ENCODE measurements around the gene SIN3A. TPM values are rescaled to one million over a fixed set of nuclear protein-coding genes. Genes with fewer than 3 reads are reported as not detected.

SIN3A gene
- total and polyA plus RNA-seq, 2 donors (not counting 1 experiment from before 2014, with no cell fraction given): 32.0 to 153 TPM

GRCh38 chr15:75359537-75360250, 91.8 kb downstream of the SIN3A start:
- no peaks in the 10 kb centered on the region for H3K27me3 Mint-ChIP-seq
- no peak overlapping the region for H3K4me3 Mint-ChIP-seq
- H3K79me2 ChIP-seq (ENCODE audit: control insufficient read depth, insufficient read depth, low read length): no peaks in the 10 kb centered on the region
- H3K27ac ChIP-seq (ENCODE audit: low read length in 2 of 2): no peak overlapping the region
- ChIA-PET POLR2A (interaction anchor here (0.6 kb wide), 1 partner anchor 103 kb away, joined by 7 read pairs; no protein-coding TSS in a partner anchor), CTCF (no interaction called here)
- H4K20me1 ChIP-seq (ENCODE audit: control insufficient read depth, insufficient read depth, low read length, poor library complexity, severe bottlenecking): no peaks in the 10 kb centered on the region
- H3K4me3 ChIP-seq (ENCODE audit: control extremely low read depth in 1 of 5, extremely low read depth in 1 of 5, insufficient read depth in 1 of 5, low read depth in 2 of 5, low read length in 4 of 5): no peak overlapping the region
- no peak overlapping the region for H3K4me2 ChIP-seq (replicated peaks; ENCODE audit: low read depth, low read length, poor library complexity, severe bottlenecking)
- H3K27ac Mint-ChIP-seq: no peak overlapping the region
- no peaks in the 10 kb centered on the region for H3K9me3 Mint-ChIP-seq (ENCODE audit: insufficient read depth)
- TF ChIP-seq, protein P1, sequence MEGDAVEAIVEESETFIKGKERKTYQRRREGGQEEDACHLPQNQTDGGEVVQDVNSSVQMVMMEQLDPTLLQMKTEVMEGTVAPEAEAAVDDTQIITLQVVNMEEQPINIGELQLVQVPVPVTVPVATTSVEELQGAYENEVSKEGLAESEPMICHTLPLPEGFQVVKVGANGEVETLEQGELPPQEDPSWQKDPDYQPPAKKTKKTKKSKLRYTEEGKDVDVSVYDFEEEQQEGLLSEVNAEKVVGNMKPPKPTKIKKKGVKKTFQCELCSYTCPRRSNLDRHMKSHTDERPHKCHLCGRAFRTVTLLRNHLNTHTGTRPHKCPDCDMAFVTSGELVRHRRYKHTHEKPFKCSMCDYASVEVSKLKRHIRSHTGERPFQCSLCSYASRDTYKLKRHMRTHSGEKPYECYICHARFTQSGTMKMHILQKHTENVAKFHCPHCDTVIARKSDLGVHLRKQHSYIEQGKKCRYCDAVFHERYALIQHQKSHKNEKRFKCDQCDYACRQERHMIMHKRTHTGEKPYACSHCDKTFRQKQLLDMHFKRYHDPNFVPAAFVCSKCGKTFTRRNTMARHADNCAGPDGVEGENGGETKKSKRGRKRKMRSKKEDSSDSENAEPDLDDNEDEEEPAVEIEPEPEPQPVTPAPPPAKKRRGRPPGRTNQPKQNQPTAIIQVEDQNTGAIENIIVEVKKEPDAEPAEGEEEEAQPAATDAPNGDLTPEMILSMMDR (IDR thresholded peaks at IDR 0.05): no peak
- no peak for TF ChIP-seq EZH2 (IDR thresholded peaks at IDR 0.05; ENCODE audit: borderline replicate concordance, insufficient read depth, low read depth, low read length, poor library complexity, severe bottlenecking)
- H3K9ac ChIP-seq (ENCODE audit: low read length): no peak overlapping the region
- H3K36me3 ChIP-seq (replicated peaks in 1 of 2; ENCODE audit: control extremely low read depth in 1 of 2, control insufficient read depth in 1 of 2, extremely low read depth in 1 of 2, insufficient read depth in 2 of 2, low read length in 1 of 2): peaks cover 0 to 46% of the 10 kb centered on the region in 2 experiments
- no peaks in the 10 kb centered on the region for H3K4me1 ChIP-seq (ENCODE audit: control insufficient read depth in 2 of 2, insufficient read depth in 2 of 2, low read length in 2 of 2)
- no peak overlapping the region for H2AFZ ChIP-seq (ENCODE audit: insufficient read depth, low read depth, low read length, poor library complexity, severe bottlenecking)
- peaks cover 0 to 5% (median 0%) of the 10 kb centered on the region in 3 donors for H3K9me3 ChIP-seq (ENCODE audit: control extremely low read depth in 1 of 3, control insufficient read depth in 2 of 3, insufficient read depth in 1 of 3, low read length in 2 of 3)
- H3K27me3 ChIP-seq (replicated peaks in 1 of 4; ENCODE audit: control extremely low read depth in 1 of 4, control insufficient read depth in 3 of 4, insufficient read depth in 4 of 4, low read length in 3 of 4): no peaks in the 10 kb centered on the region
- WGBS (ENCODE audit: insufficient coverage): 98% methylated on average over 15 of the region's 15 CpGs
- ATAC-seq (ENCODE audit: low read depth): no peak
- no peak for DNase-seq
- intact Hi-C loops (cut with micrococcal nuclease): no loop called here
- H3K4me1 Mint-ChIP-seq: no peaks in the 10 kb centered on the region

DNA sequence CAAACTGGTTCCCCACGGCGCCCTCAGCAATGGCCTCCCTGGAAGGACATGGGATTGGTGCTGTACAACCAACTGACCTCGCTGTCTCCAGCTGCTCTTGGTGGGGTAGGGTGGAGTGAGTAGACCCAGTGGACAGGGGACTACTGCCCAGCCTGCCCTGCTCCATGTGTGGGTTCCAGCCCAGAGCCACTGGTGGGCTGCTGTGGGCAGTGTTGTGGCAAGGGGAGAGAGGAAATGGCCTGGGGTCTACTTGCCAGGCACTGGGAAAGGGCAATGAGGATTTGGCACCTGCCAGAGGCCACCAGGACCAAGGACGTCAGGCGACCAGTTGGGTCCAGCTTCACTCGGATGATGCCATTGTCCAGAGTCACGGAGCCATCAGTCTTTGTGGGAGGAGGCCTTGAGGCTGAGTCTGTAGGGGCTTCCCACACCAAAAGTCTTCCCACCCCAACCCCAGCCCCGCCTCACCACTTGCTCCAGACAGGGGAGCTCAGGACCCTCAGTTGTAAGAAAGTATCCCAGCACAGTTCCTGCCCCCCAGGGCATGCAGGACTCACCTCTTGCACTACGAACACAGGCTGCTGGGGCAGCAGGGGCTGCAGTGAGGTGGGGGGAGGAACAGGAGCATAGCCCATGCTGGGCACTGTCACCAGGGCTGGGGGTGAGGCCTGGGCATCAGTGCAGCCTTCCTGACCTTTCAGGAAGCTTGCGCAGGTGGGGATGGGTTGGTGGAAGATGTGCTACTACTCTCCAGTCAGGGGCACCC, 92.5 kb downstream of the SIN3A start:
- H2AFZ ChIP-seq (ENCODE audit: insufficient read depth, low read depth, low read length, poor library complexity, severe bottlenecking): no peak overlapping the region
- Mint-ChIP-seq H3K27me3 (no peaks in the 10 kb centered on the region), H3K27ac (no peak overlapping the region), H3K4me3 (no peak overlapping the region), H3K4me1 (no peaks in the 10 kb centered on the region), H3K9me3 (ENCODE audit: insufficient read depth) (no peaks in the 10 kb centered on the region)
- WGBS (ENCODE audit: insufficient coverage): 100% methylated on average over 9 of the region's 10 CpGs
- ATAC-seq (ENCODE audit: low read depth): no peak
- no peak overlapping the region for H3K4me2 ChIP-seq (replicated peaks; ENCODE audit: low read depth, low read length, poor library complexity, severe bottlenecking)
- POLR2A ChIA-PET: no interaction called here
- CTCF ChIA-PET: no interaction called here
- no peak overlapping the region for H3K27ac ChIP-seq (ENCODE audit: low read length in 2 of 2)
- no peaks in the 10 kb centered on the region for H3K79me2 ChIP-seq (ENCODE audit: control insufficient read depth, insufficient read depth, low read length)
- H3K9me3 ChIP-seq (ENCODE audit: control extremely low read depth in 1 of 3, control insufficient read depth in 2 of 3, insufficient read depth in 1 of 3, low read length in 2 of 3): peaks cover 0 to 5% (median 0%) of the 10 kb centered on the region in 3 donors
- no peaks in the 10 kb centered on the region for H3K27me3 ChIP-seq (replicated peaks in 1 of 4; ENCODE audit: control extremely low read depth in 1 of 4, control insufficient read depth in 3 of 4, insufficient read depth in 4 of 4, low read length in 3 of 4)
- no peak overlapping the region for H3K4me3 ChIP-seq (ENCODE audit: control extremely low read depth in 1 of 5, extremely low read depth in 1 of 5, insufficient read depth in 1 of 5, low read depth in 2 of 5, low read length in 4 of 5)
- H3K4me1 ChIP-seq (ENCODE audit: control insufficient read depth in 2 of 2, insufficient read depth in 2 of 2, low read length in 2 of 2): no peaks in the 10 kb centered on the region
- intact Hi-C loops (cut with micrococcal nuclease): no loop called here
- DNase-seq: no peak
- no peak for TF ChIP-seq EZH2 (IDR thresholded peaks at IDR 0.05; ENCODE audit: borderline replicate concordance, insufficient read depth, low read depth, low read length, poor library complexity, severe bottlenecking)
- TF ChIP-seq, protein P1 (IDR thresholded peaks at IDR 0.05): no peak
- peaks cover 0 to 43% of the 10 kb centered on the region in 2 experiments for H3K36me3 ChIP-seq (replicated peaks in 1 of 2; ENCODE audit: control extremely low read depth in 1 of 2, control insufficient read depth in 1 of 2, extremely low read depth in 1 of 2, insufficient read depth in 2 of 2, low read length in 1 of 2)
- H4K20me1 ChIP-seq (ENCODE audit: control insufficient read depth, insufficient read depth, low read length, poor library complexity, severe bottlenecking): no peaks in the 10 kb centered on the region
- H3K9ac ChIP-seq (ENCODE audit: low read length): no peak overlapping the region
